Measurements from ENCODE around the gene ADM2. TPM values are rescaled to one million over a fixed set of nuclear protein-coding genes. Genes with fewer than 3 reads are reported as not detected.
"Not testable (repeated sequence)": the region's sequence is repeated elsewhere in the genome, so short reads cannot be mapped to it uniquely, and the experiment has no call there.

ADM2 gene
- polyA plus RNA-seq, 1 of the 3 experiments (the other 2 are of a cell fraction) = 0.61 TPM

- no peak overlapping the region for H2AFZ ChIP-seq (ENCODE audit: low read depth)
- TF ChIP-seq RXRA (IDR thresholded peaks at IDR 0.05; ENCODE audit: borderline replicate concordance, low read depth) = no peak
- no peak for TF ChIP-seq FOXJ3 (CRISPR knock-in tag; IDR thresholded peaks at IDR 0.05)
- TF ChIP-seq YY1 (IDR thresholded peaks at IDR 0.05; ENCODE audit: low read depth) = no peak
- TF ChIP-seq ELF1 (IDR thresholded peaks at IDR 0.05) = no peak
- TF ChIP-seq SMC3 (IDR thresholded peaks at IDR 0.05; ENCODE audit: low read depth, low read length) = no peak
- TF ChIP-seq TEAD4 (IDR thresholded peaks at IDR 0.05; ENCODE audit: borderline replicate concordance, insufficient read depth) = no peak
- no peaks in the 10 kb centered on the region for H3K9me3 ChIP-seq
- H3K4me1 ChIP-seq (ENCODE audit: control insufficient read depth in 1 of 2, insufficient read depth in 2 of 2, low read depth in 1 of 2, low read length in 1 of 2) = peaks cover 0 to 9% of the 10 kb centered on the region in 2 experiments; a peak in 1 of 4 replicates
- no peak overlapping the region for H3K4me2 ChIP-seq
- H3K9me2 ChIP-seq = no peaks in the 10 kb centered on the region
- no peak overlapping the region for H3K9ac ChIP-seq
- H3K27ac ChIP-seq (ENCODE audit: low read depth in 2 of 2, low read length in 1 of 2) = no peak overlapping the region
- H3F3A ChIP-seq (replicated peaks; ENCODE audit: insufficient read depth) = peaks cover 6% of the 10 kb centered on the region
- no peak overlapping the region; a peak in 1 of 4 replicates for H3K4me3 ChIP-seq (ENCODE audit: low read depth in 2 of 2, low read length in 1 of 2)
- ChIA-PET CTCF (interaction anchor here (1.5 kb wide), 1 partner anchor 30 kb away, joined by 12 read pairs; the partner anchor contains the start of gene SYCE3), POLR2A (interaction anchor here (1.0 to 1.2 kb wide), 2 partner anchors 23 to 30 kb away, joined by 3 to 8 read pairs; partner anchors contain the start of gene SYCE3)
- H3K79me2 ChIP-seq (ENCODE audit: insufficient read depth) = no peaks in the 10 kb centered on the region
- H4K20me1 ChIP-seq (ENCODE audit: insufficient read depth) = no peaks in the 10 kb centered on the region
- 93% methylated on average over 19 of the region's 19 CpGs for WGBS (ENCODE audit: low lambda C conversion rate)
- H3K36me3 ChIP-seq (replicated peaks in 1 of 2; ENCODE audit: control insufficient read depth in 1 of 2, insufficient read depth in 2 of 2, low read length in 1 of 2) = no peaks in the 10 kb centered on the region
- no peak for DNase-seq
- H3K27me3 ChIP-seq (ENCODE audit: insufficient read depth) = no peaks in the 10 kb centered on the region
Observed at GRCh38 chr22:50532824-50533796, 51.8 kb downstream of the ADM2 start.

GRCh38 chr22:50533856-50534711 lies 52.7 kb downstream of the ADM2 start:
- H3K27me3 ChIP-seq (ENCODE audit: insufficient read depth); H3F3A ChIP-seq (replicated peaks; ENCODE audit: insufficient read depth); H3K4me2 ChIP-seq; H3K9ac ChIP-seq; H3K4me3 ChIP-seq (ENCODE audit: low read depth in 2 of 2, low read length in 1 of 2); POLR2A ChIA-PET; H3K79me2 ChIP-seq (ENCODE audit: insufficient read depth); DNase-seq; H3K27ac ChIP-seq (ENCODE audit: low read depth in 2 of 2, low read length in 1 of 2); H3K9me3 ChIP-seq; H3K4me1 ChIP-seq (ENCODE audit: control insufficient read depth in 1 of 2, insufficient read depth in 2 of 2, low read depth in 1 of 2, low read length in 1 of 2); H4K20me1 ChIP-seq (ENCODE audit: insufficient read depth); H3K36me3 ChIP-seq (replicated peaks in 1 of 2; ENCODE audit: control insufficient read depth in 1 of 2, insufficient read depth in 2 of 2, low read length in 1 of 2); H2AFZ ChIP-seq (ENCODE audit: low read depth); H3K9me2 ChIP-seq: not testable (repeated sequence)
- CTCF ChIA-PET = interaction anchor here (1.5 to 2.6 kb wide), 3 partner anchors 8 to 29 kb away, joined by 4 to 14 read pairs (median 8); partner anchors contain the start of genes KLHDC7B, SCO2 and SYCE3
- 89% methylated on average over 21 of the region's 21 CpGs for WGBS (ENCODE audit: low lambda C conversion rate)

GRCh38 chr22:50535113-50535512 lies 53.8 kb downstream of the ADM2 start:
- Histone ChIP-seq H3K79me2 (ENCODE audit: insufficient read depth) (no peaks in the 10 kb centered on the region), H3K27me3 (ENCODE audit: insufficient read depth) (no peaks in the 10 kb centered on the region), H3K4me2 (no peak overlapping the region), H3K9me2 (no peaks in the 10 kb centered on the region), H3K4me3 (ENCODE audit: low read depth in 2 of 2, low read length in 1 of 2) (no peak overlapping the region), H3K27ac (ENCODE audit: low read depth in 2 of 2, low read length in 1 of 2) (no peak overlapping the region), H4K20me1 (ENCODE audit: insufficient read depth) (no peaks in the 10 kb centered on the region), H3K9me3 (no peaks in the 10 kb centered on the region), H2AFZ (ENCODE audit: low read depth) (no peak overlapping the region), H3K36me3 (replicated peaks in 1 of 2; ENCODE audit: control insufficient read depth in 1 of 2, insufficient read depth in 2 of 2, low read length in 1 of 2) (no peaks in the 10 kb centered on the region), H3K9ac (no peak overlapping the region), H3K4me1 (ENCODE audit: control insufficient read depth in 1 of 2, insufficient read depth in 2 of 2, low read depth in 1 of 2, low read length in 1 of 2) (peaks cover 5 to 9% of the 10 kb centered on the region in 2 experiments; a peak in 2 of 4 replicates), H3F3A (replicated peaks; ENCODE audit: insufficient read depth) (peaks cover 5% of the 10 kb centered on the region)
- 83% methylated on average over 8 of the region's 8 CpGs for WGBS (ENCODE audit: low lambda C conversion rate)
- ChIA-PET CTCF (interaction anchor here (1.5 to 2.6 kb wide), 4 partner anchors 9 to 86 kb away, joined by 4 to 14 read pairs (median 8); partner anchors contain the start of genes KLHDC7B, SCO2 and SYCE3), POLR2A (no interaction called here)
- DNase-seq = no peak
- no peak for TF ChIP-seq RFX5 (IDR thresholded peaks at IDR 0.05; ENCODE audit: low read length)
- no peak for TF ChIP-seq POLR2AphosphoS5 (IDR thresholded peaks at IDR 0.05; ENCODE audit: low read depth, low read length)

Other genes with a start within 250 kb of the ADM2 start
- gene TUBGCP6, start 236.5 kb upstream of the ADM2 start, polyA plus RNA-seq (2012; rRNA removed) = 40.4 and 42.8 TPM in 2 replicates
- 51.9 and 55.1 TPM in 2 replicates for gene HDAC10, start 230.3 kb upstream of the ADM2 start, polyA plus RNA-seq (2012; rRNA removed)
- gene MAPK12, start 219.9 kb upstream of the ADM2 start, polyA plus RNA-seq (2012; rRNA removed) = 118 TPM in 2 replicates
- 36.0 and 38.3 TPM in 2 replicates for gene MAPK11, start 211.2 kb upstream of the ADM2 start, polyA plus RNA-seq (2012; rRNA removed)
- gene PLXNB2, start 173.9 kb upstream of the ADM2 start, polyA plus RNA-seq (2012; rRNA removed) = 85.8 and 108 TPM in 2 replicates
- gene DENND6B, start 154.5 kb upstream of the ADM2 start, polyA plus RNA-seq (2012; rRNA removed) = 5.6 and 5.8 TPM in 2 replicates
- 45.1 and 45.7 TPM in 2 replicates for gene PPP6R2, start 138.2 kb upstream of the ADM2 start, polyA plus RNA-seq (2012; rRNA removed)
- gene SBF1, start 6.5 kb upstream of the ADM2 start, polyA plus RNA-seq (2012; rRNA removed) = 24.2 and 29.1 TPM in 2 replicates
- gene MIOX, start 5.3 kb downstream of the ADM2 start, polyA plus RNA-seq (2012; rRNA removed) = 0.05 and 0.06 TPM in 2 replicates
- 34.3 and 42.8 TPM in 2 replicates for gene LMF2, start 26.2 kb downstream of the ADM2 start, polyA plus RNA-seq (2012; rRNA removed)
- 21.1 and 22.4 TPM in 2 replicates for gene NCAPH2, start 26.7 kb downstream of the ADM2 start, polyA plus RNA-seq (2012; rRNA removed)
- gene SCO2, start 44.1 kb downstream of the ADM2 start, polyA plus RNA-seq (2012; rRNA removed) = 3.2 and 4.0 TPM in 2 replicates
- gene TYMP, start 48.5 kb downstream of the ADM2 start, polyA plus RNA-seq (2012; rRNA removed) = 1.1 and 1.7 TPM in 2 replicates
- gene KLHDC7B, start 64.4 kb downstream of the ADM2 start, polyA plus RNA-seq (2012; rRNA removed) = 0.03 and 0.07 TPM in 2 replicates
- gene SYCE3, start 81.4 kb downstream of the ADM2 start, polyA plus RNA-seq (2012; rRNA removed) = 2.1 and 3.6 TPM in 2 replicates
- 33.2 and 40.4 TPM in 2 replicates for gene CPT1B, start 96.9 kb downstream of the ADM2 start, polyA plus RNA-seq (2012; rRNA removed)
- 39.6 and 57.4 TPM in 2 replicates for gene CHKB, start 101.3 kb downstream of the ADM2 start, polyA plus RNA-seq (2012; rRNA removed)
- 2.3 and 2.7 TPM in 2 replicates for gene MAPK8IP2, start 119.2 kb downstream of the ADM2 start, polyA plus RNA-seq (2012; rRNA removed)
- gene ARSA, start 146.6 kb downstream of the ADM2 start, polyA plus RNA-seq (2012; rRNA removed) = 34.2 and 34.4 TPM in 2 replicates
- 0.88 and 1.5 TPM in 2 replicates for gene SHANK3, start 191.3 kb downstream of the ADM2 start, polyA plus RNA-seq (2012; rRNA removed)

Data from SK-N-SH (cell line).